BJ (cell line): ENCODE results near the gene C6orf132. TPM values are rescaled to one million over a fixed set of nuclear protein-coding genes. Genes with fewer than 3 reads are reported as not detected.
A peak's percentile ranks its signal among the peaks of the same experiment; 100 is the strongest.

Source experiments
- CTCF ChIA-PET: fragments of 350-600 bp; formaldehyde crosslinking; extraction: SDS; loops from one replicate; lab custom pipeline; 2021; ENCODE audit warnings: antibody characterized with exemption, inconsistent platforms; lab: Yijun Ruan, JAX
- POLR2A ChIA-PET: fragments of 300-600 bp; sonication (Branson Sonifier 250); formaldehyde crosslinking; extraction: SDS; loops from one replicate; lab custom pipeline; 2021; ENCODE audit warnings: antibody characterized with exemption; lab: Charles Lee
- DNase-seq: peaks from one replicate; pipeline ENCODE4 v3.0.0-alpha.2; 2011; ENCODE audit warnings: low read depth
- H3K27me3 ChIP-seq: 2 replicates; pipeline ENCODE4 v1.6.0; 2011; ENCODE audit warnings: low read length; ENCODE audit not compliant: control insufficient read depth, insufficient read depth
- H3K36me3 ChIP-seq: 2 replicates; pipeline ENCODE4 v1.5.1; 2011; ENCODE audit warnings: low read length; ENCODE audit not compliant: control insufficient read depth, insufficient read depth
- H3K4me3 ChIP-seq: 2 replicates; pipeline ENCODE4 v1.5.1; 2011; ENCODE audit warnings: low read depth, mild to moderate bottlenecking, control low read depth, low read length
- polyA plus RNA-seq: library from polyadenylated mRNA; depleted of rRNA; stranded (reverse); fragments of >200 nt; gene quantifications from 2 replicates; pipeline ENCODE4 v1.2.3, GENCODE V29; 2011
- TF ChIP-seq, protein P1 (sequence below): IDR thresholded peaks from 2 replicates; pipeline ENCODE4 v1.5.1; 2011; ENCODE audit warnings: low read depth, mild to moderate bottlenecking, control low read depth, inconsistent platforms, low read length, moderate library complexity; ENCODE audit not compliant: insufficient read depth

C6orf132 gene
- polyA plus RNA-seq, 1 experiment, result 0.70 TPM

DNA sequence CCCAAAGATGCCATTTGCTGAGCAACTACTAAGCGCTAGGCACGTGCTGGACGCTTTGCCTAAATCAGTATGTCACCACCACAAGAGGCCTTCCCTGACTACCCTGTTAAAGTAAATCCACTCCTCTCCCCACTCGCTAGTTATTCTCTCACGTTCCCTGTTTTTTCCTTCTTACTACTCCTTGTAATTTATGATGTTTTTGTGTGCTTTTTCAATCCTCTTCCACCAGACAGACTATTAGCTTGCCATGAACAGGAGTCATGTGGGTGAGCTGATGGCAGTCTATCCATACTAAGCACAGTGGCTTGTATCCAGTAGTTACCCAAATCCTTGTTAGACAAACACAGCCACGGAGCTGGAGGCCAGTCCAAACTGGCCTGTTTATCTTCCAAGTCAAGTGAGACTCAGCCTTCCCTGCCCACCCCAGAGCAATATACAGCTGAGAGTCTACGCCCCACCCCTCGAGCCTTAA, 41.2 kb downstream of the C6orf132 start:
- POLR2A ChIA-PET, result interaction anchor here (0.6 kb wide), 1 partner anchor 23 kb away, joined by 3 read pairs; no protein-coding TSS in a partner anchor
- CTCF ChIA-PET, result interaction anchor here (1.3 to 1.7 kb wide), 4 partner anchors 10 to 113 kb away, joined by 3 to 5 read pairs (median 4); no protein-coding TSS in a partner anchor
- Histone ChIP-seq H3K4me3 (no peak overlapping the region), H3K36me3 (no peaks in the 10 kb centered on the region; the same call in 1 of the 2 replicates), H3K27me3 (peaks cover 2% of the 10 kb centered on the region; the same call in 1 of the 2 replicates)
- TF ChIP-seq, protein P1, sequence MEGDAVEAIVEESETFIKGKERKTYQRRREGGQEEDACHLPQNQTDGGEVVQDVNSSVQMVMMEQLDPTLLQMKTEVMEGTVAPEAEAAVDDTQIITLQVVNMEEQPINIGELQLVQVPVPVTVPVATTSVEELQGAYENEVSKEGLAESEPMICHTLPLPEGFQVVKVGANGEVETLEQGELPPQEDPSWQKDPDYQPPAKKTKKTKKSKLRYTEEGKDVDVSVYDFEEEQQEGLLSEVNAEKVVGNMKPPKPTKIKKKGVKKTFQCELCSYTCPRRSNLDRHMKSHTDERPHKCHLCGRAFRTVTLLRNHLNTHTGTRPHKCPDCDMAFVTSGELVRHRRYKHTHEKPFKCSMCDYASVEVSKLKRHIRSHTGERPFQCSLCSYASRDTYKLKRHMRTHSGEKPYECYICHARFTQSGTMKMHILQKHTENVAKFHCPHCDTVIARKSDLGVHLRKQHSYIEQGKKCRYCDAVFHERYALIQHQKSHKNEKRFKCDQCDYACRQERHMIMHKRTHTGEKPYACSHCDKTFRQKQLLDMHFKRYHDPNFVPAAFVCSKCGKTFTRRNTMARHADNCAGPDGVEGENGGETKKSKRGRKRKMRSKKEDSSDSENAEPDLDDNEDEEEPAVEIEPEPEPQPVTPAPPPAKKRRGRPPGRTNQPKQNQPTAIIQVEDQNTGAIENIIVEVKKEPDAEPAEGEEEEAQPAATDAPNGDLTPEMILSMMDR, result no peak
- no peak for DNase-seq

DNA sequence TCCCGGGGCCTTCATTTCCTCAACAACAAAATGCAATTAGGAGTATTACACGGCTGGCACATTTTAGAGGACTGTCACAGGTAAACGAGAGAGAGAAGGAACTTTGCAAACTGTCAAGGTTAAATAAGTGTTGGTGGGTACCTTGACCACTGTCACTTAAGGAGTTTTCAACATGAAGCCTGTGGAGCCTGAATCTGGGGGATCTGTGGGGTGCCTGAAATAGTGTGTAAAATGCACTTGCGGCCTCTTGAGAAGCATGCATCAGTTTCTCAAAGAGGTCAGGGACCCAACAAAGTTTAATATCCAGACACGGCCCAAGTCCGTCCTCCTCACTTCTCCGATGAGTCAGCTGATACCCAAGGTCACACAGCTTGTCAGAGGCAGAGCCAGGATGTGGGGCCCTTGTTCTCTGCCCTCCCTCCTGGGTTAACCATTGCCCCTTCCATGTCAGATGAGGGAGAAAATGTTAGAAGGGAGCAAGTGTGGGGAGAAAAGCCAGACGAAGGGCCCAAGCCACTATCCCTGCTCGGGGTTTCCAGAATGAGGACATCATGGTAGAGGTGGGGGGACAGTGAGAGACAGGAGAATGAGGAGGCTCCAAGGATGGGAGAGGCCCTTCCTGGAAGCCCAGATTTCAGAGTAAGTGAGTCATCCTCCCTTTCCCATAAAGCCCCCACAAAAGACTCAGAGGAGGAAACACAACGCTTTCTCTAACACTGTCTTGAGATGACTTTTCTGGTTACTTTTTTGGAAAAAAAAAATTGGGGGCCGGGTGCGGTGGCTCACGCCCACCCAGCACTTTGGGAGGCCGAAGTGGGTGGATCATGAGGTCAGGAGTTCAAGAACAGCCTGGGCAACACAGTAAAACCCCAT, 42.2 kb downstream of the C6orf132 start:
- Histone ChIP-seq H3K36me3 (no peaks in the 10 kb centered on the region), H3K4me3 (no peak overlapping the region), H3K27me3 (peaks cover 2% of the 10 kb centered on the region; the same call in 1 of the 2 replicates)
- TF ChIP-seq, protein P1, result no peak
- ChIA-PET CTCF (interaction anchor here (1.3 to 2.0 kb wide), 5 partner anchors 11 to 114 kb away, joined by 3 to 7 read pairs (median 4); no protein-coding TSS in a partner anchor), POLR2A (interaction anchor here (0.6 kb wide), 1 partner anchor 22 kb away, joined by 3 read pairs; no protein-coding TSS in a partner anchor)
- DNase-seq, result no peak

DNA sequence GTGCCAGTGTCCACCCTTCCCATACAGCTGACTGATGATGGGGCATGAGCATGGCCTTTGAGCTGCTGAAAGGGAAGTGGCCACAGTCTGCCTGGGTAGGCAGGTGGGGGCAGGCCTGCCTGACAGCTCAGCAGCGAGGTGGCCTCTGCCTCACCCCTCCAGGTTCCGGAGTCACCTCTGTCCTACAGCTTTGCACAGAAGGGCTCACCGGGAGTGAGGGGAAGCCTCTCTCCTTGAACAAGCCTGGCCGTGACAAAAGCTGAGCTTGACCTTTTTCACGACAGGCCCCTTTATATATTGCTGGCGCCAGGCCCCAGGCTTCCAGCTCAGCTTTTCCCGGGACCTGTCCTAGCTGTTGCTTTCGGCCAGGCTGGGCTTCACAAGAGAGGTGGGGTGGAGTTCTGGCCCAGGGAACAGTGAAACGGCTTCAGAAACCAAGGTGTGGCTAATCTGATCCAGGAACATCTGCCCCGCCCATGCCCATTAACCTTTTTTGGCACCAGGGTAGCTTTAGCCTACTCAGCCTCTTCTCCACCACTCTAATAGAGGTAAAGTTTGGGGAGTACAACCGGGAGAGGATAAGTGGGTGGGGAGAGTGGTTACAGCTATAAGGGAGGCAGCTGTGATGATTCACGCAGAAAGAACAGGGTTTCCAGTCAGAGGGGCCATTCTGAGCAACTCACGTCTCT, 42.9 kb downstream of the C6orf132 start:
- ChIA-PET CTCF (interaction anchor here (0.5 to 2.0 kb wide), 3 partner anchors 13 to 386 kb away, joined by 3 to 7 read pairs (median 4); no protein-coding TSS in a partner anchor), POLR2A (no interaction called here)
- H3K4me3 ChIP-seq, result no peak overlapping the region
- TF ChIP-seq, protein P1, result no peak
- no peaks in the 10 kb centered on the region for H3K36me3 ChIP-seq
- no peak for DNase-seq
- no peaks in the 10 kb centered on the region; the same call in 1 of the 2 replicates for H3K27me3 ChIP-seq

DNA sequence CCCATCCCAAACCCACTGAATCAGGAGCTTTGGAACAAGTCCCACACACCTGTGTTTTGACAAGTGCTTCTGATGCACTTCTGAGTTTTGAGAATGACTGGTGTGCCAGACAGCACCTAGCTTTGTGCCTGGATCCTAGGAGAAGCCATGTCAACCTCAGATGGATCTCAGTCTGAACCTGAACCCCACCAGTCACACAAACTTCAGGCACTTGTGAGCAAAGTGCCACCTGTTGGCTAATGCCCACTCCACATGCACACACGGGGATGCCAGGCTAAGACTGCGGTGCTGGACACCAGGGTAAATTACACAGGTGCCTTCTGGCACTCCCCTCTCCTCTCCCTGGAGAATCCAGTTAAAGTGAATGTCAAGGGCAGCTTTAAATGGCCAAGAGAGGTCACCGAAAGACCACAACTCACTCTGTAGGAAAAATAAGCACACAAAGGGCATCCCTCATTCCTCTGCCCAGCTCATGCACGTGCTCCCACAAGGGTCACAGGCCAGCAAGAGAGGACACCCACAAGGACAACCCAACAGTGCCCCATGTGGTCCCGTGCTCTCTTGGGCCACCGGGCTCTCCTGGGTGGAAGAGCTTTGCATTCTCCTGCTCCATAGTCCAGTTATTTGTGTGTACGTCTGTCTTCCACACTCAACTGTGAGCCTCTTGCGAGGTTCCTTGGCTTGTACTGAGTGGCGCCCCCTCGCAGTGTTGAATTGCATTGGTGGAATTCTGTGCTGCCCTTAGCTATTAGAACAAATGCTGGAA, 46.5 kb downstream of the C6orf132 start:
- CTCF ChIA-PET, result interaction anchor here (0.6 to 2.0 kb wide), 8 partner anchors 9 to 119 kb away, joined by 3 to 6 read pairs (median 4); no protein-coding TSS in a partner anchor
- H3K4me3 ChIP-seq, result no peak overlapping the region
- POLR2A ChIA-PET, result no interaction called here
- TF ChIP-seq, protein P1, result 0 out of 2 replicates have a peak, but pooled peaks have one; percentile 5
- H3K36me3 ChIP-seq, result no peaks in the 10 kb centered on the region
- no peaks in the 10 kb centered on the region; the same call in 1 of the 2 replicates for H3K27me3 ChIP-seq
- no peak for DNase-seq
